Measurements from ENCODE around the gene EVA1A.

EVA1A gene

DNA sequence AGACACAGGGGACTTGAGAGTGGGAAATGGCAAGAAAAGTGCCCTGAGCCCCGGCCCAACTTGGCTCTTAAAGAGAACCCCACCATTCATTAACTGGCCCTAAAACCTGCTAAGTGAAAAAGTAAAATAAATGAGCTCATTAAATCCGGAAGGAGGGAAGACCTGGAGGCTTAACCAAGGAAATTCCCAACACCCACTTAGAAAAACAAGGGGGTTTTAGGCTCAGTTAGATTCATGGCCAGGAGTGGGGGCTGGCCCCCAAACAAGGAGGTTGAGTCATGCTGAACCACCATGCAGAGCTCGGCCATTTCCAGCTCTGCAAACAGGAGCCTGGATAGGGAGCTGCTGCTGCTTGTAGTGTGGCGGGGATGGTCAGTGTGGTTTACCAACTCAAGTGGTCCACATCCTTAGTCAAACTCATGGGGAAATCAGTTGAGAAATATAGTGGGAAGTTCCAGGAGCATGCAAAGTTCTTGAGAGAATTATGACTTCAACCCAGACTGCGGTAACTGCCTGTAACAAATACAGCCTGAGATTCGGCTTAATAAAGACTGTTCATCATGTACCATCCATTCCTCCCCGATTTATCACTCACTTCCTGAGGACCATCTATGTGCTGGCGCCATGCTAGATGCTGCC is 46.1 kb upstream of the EVA1A start:
- H3K9me3 ChIP-seq (ENCODE audit: control insufficient read depth, insufficient read depth, low read length) = no peaks in the 10 kb centered on the region
- H4K20me1 ChIP-seq (ENCODE audit: control insufficient read depth, insufficient read depth, low read depth, low read length) = no peaks in the 10 kb centered on the region
- no peaks in the 10 kb centered on the region for H3K36me3 ChIP-seq (ENCODE audit: control insufficient read depth, low read length)
- H3K4me1 ChIP-seq (ENCODE audit: control insufficient read depth, low read length) = peaks cover 4% of the 10 kb centered on the region; the same call in 1 of the 2 replicates
- H3K9me2 ChIP-seq (replicated peaks; ENCODE audit: control insufficient read depth, low read length) = no peaks in the 10 kb centered on the region
- no peaks in the 10 kb centered on the region for H3F3A ChIP-seq (ENCODE audit: control insufficient read depth, insufficient read depth)
- H3K27me3 ChIP-seq (ENCODE audit: control insufficient read depth, low read length) = no peaks in the 10 kb centered on the region; the same call in 1 of the 2 replicates
- H3K4me2 ChIP-seq (ENCODE audit: low read length) = no peak overlapping the region
- H3K4me3 ChIP-seq (ENCODE audit: low read length) = no peak overlapping the region
- no peaks in the 10 kb centered on the region for H3K79me2 ChIP-seq (ENCODE audit: control insufficient read depth, low read length)
- H3K27ac ChIP-seq (ENCODE audit: low read depth, low read length) = no peak overlapping the region
- TF ChIP-seq, protein P1, sequence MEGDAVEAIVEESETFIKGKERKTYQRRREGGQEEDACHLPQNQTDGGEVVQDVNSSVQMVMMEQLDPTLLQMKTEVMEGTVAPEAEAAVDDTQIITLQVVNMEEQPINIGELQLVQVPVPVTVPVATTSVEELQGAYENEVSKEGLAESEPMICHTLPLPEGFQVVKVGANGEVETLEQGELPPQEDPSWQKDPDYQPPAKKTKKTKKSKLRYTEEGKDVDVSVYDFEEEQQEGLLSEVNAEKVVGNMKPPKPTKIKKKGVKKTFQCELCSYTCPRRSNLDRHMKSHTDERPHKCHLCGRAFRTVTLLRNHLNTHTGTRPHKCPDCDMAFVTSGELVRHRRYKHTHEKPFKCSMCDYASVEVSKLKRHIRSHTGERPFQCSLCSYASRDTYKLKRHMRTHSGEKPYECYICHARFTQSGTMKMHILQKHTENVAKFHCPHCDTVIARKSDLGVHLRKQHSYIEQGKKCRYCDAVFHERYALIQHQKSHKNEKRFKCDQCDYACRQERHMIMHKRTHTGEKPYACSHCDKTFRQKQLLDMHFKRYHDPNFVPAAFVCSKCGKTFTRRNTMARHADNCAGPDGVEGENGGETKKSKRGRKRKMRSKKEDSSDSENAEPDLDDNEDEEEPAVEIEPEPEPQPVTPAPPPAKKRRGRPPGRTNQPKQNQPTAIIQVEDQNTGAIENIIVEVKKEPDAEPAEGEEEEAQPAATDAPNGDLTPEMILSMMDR (IDR thresholded peaks at IDR 0.05; ENCODE audit: low read depth, low read length, poor library complexity, severe bottlenecking) = no peak
- TF ChIP-seq EZH2phosphoT487 (IDR thresholded peaks at IDR 0.05; ENCODE audit: borderline replicate concordance, low read length) = no peak

DNA sequence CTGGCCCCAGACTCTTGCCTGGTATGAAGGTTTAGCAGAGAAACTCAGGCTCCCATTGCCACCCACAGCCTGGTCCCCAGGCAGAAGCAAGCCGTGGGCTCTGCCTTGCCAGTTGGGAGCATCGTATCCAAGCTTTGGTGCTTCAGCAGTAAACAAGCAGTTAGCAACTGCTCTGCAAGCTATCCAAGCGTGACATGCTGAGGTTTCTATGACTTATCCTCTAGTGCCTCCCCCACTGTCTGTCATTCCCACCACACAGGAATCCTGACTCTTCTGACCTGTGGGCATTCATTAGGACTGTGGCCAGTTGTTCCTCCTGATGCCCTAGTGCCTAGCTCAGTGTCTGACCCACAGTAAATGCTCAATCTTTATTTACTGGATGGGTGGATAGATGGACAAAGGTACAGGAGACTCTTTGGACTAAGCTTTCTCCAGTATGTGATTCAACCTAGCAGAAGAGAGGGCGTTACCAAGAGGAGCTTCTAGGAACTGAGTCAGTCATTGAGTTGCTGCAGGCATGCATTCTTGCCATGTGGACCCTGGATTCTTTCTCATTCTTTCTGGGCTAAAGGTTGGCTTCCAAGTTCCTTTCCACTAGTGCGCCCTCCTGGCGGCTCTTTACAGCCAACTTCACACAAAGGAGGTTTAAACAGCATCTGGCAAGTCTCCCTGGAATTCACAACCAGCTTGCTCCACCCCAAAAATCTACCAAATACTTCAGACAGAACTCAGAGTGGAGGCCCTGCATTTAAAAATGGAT is 45.2 kb upstream of the EVA1A start:
- Histone ChIP-seq H3K79me2 (ENCODE audit: control insufficient read depth, low read length) (no peaks in the 10 kb centered on the region), H3K9me3 (ENCODE audit: control insufficient read depth, insufficient read depth, low read length) (no peaks in the 10 kb centered on the region), H3K27me3 (ENCODE audit: control insufficient read depth, low read length) (no peaks in the 10 kb centered on the region; the same call in 1 of the 2 replicates), H3K27ac (ENCODE audit: low read depth, low read length) (no peak overlapping the region), H3K4me2 (ENCODE audit: low read length) (no peak overlapping the region), H3K36me3 (ENCODE audit: control insufficient read depth, low read length) (no peaks in the 10 kb centered on the region), H4K20me1 (ENCODE audit: control insufficient read depth, insufficient read depth, low read depth, low read length) (no peaks in the 10 kb centered on the region), H3K9me2 (replicated peaks; ENCODE audit: control insufficient read depth, low read length) (no peaks in the 10 kb centered on the region), H3F3A (ENCODE audit: control insufficient read depth, insufficient read depth) (no peaks in the 10 kb centered on the region), H3K4me3 (ENCODE audit: low read length) (no peak overlapping the region), H3K4me1 (ENCODE audit: control insufficient read depth, low read length) (peaks cover 4% of the 10 kb centered on the region; the same call in 1 of the 2 replicates)
- TF ChIP-seq, protein P1 (IDR thresholded peaks at IDR 0.05; ENCODE audit: low read depth, low read length, poor library complexity, severe bottlenecking) = no peak
- no peak for TF ChIP-seq EZH2phosphoT487 (IDR thresholded peaks at IDR 0.05; ENCODE audit: borderline replicate concordance, low read length)

DNA sequence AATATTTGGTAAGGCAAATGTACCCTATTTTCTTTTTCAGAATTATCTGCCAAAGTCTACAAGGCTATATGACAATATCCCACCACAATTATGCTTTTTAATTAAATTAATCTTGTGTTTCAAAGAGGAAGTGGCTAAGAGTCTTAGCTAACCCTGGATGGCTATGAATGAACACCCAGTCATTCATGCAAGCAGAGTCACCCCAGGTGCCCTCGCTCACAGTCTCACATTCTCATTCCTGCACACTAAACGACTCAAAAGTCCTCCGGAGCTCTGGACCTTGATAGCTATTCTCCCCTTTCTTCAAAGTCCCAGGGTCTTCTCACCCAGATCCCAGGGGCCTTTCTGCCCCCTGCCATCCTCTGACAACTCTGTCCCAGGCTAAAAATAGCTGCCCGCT is 43.7 kb upstream of the EVA1A start:
- Histone ChIP-seq H3K4me2 (ENCODE audit: low read length) (no peak overlapping the region), H3K9me3 (ENCODE audit: control insufficient read depth, insufficient read depth, low read length) (no peaks in the 10 kb centered on the region), H3K4me3 (ENCODE audit: low read length) (no peak overlapping the region), H4K20me1 (ENCODE audit: control insufficient read depth, insufficient read depth, low read depth, low read length) (no peaks in the 10 kb centered on the region), H3K36me3 (ENCODE audit: control insufficient read depth, low read length) (no peaks in the 10 kb centered on the region), H3K79me2 (ENCODE audit: control insufficient read depth, low read length) (no peaks in the 10 kb centered on the region), H3K4me1 (ENCODE audit: control insufficient read depth, low read length) (peaks cover 4% of the 10 kb centered on the region; the same call in 1 of the 2 replicates), H3K9me2 (replicated peaks; ENCODE audit: control insufficient read depth, low read length) (no peaks in the 10 kb centered on the region), H3K27me3 (ENCODE audit: control insufficient read depth, low read length) (no peaks in the 10 kb centered on the region; the same call in 1 of the 2 replicates), H3K27ac (ENCODE audit: low read depth, low read length) (no peak overlapping the region), H3F3A (ENCODE audit: control insufficient read depth, insufficient read depth) (no peaks in the 10 kb centered on the region)
- TF ChIP-seq EZH2phosphoT487 (IDR thresholded peaks at IDR 0.05; ENCODE audit: borderline replicate concordance, low read length) = no peak
- TF ChIP-seq, protein P1 (IDR thresholded peaks at IDR 0.05; ENCODE audit: low read depth, low read length, poor library complexity, severe bottlenecking) = no peak

All from DOHH2 (cell line).